Measurements from ENCODE around the gene ACOT11.

Gene ACOT11

DNA sequence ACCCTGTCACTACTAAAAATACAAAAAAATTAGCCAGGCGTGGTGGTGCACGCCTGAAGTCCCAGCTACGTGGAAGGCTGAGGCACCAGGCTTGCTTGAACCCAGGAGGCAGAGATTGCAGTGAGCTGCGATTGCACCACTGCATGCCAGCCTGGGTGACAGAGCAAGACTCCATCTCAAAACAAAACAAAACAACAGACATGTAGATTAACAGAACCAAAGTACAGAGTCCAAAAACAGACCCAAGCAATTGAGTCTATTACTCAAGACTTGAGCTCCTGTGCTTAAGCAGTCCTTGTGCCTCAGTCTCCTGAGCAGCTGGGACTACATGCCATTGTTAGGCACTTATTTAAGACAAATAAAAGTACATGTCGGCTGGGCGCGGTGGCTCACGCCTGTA lies 9.5 kb upstream of the ACOT11 start:
- DNase-seq, result no peak

DNA sequence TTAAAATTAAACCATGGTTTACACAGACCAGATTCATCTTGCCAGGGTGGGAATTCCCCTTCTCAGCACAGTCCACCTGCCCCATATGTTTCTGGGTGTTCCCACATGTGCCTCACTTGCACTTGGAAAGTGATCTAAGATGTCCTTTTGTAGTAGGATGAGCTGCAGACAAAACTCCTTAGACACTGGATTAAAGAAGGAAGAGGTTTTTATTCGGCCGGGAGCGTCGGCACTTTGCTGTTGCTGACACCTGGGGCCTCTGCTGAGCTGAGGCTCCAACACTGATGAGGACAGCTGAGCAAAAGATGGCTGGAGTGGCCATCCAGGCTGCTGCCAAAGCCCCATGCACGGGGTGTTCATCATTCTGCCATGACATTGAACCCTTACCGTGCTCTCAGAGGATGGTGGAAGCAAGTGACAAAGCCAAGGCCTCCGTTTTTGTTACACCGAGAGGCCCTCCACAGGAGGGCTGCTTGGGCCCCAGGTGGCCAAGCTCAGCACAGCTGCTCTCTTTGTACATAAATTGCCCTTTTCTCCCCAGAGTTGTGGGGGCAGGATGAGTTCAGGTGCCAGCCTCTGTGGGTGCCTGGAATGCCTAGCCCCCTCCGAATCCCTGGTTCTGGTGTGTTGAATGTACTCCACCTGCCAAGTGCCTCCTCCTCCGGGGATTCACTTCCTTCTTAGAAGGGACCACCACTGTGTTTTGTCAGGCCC lies 7.3 kb upstream of the ACOT11 start:
- no peak for DNase-seq

- DNase-seq, result peak; percentile 65 to 66
These were observed 5.7 kb upstream of the ACOT11 start for GRCh38 chr1:54542120-54542961.

DNA sequence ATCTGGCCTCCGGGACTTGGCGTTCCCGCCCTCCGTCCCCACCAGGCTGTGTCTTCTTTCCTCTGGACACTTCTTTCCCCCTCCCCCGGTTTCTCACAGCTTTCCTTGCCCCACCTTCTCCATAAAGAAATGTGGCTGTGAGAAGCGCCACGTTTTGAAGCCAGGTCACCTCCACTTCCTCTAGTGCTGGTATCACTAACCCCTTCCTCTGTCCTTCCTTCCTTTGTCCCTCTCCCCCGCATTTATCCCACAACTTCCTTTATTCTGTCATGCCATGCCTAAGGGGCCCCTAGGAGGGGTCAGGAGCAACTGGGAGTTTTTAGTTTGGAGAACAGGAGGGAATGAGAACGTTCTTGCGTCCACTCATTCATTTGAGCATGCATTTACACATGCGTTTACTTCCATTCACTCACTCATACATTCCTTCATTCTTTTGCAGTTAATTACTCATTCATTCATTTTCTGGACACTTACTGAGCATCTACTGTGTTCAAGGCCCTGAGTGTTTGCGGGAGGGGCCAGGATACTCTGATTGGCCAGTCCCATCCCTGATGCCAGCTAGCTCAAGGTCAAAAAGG lies 5.0 kb upstream of the ACOT11 start:
- DNase-seq, result peak; percentile 31 to 54

- DNase-seq, result peak; percentile 59 to 81
These were observed 4.1 kb upstream of the ACOT11 start for GRCh38 chr1:54543729-54544496.

- no peak for DNase-seq
These were observed 2.0 kb upstream of the ACOT11 start for GRCh38 chr1:54545916-54546635.

DNA sequence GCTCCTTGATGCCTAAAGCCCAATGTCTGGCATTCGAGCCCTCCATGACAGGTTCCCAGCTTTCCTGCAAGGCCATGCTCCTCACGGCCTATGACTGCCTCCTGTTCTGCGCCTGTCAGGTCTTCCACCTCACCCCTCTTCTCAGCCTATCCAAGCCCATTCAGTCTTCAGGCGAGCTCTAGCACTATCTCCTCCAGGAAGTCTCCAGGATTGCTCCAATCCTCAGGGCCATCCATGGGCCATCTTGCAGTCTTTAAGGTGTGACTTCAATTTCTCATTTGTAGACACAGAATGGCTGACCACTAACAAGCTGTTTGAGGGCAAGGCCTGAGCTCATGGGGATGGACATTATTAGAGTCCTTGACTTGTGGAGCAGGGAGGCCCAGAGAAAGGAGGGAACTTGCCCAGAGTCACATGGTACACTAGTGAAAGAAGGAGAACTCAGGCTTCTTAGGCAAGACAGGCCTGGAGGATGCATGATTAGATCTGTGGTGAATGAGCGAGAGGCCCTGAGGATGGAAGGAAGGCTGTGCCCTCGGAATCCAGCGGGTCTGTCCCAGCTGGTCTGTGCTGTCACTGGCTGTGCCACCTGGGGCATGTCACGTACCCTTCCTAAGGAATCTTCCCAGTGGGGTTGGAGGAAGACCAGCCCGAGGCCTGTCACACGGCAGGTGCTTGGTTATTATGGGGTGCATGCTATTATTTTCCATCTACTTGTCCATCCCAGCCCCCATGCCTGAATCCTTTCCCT lies 1.2 kb upstream of the ACOT11 start:
- peak; percentile 68 to 71 for DNase-seq

- DNase-seq, result no peak
These were observed 489 bp downstream of the ACOT11 start for GRCh38 chr1:54548389-54549044.

GRCh38 chr1:54549181-54549924 lies 1.3 kb downstream of the ACOT11 start:
- no peak for DNase-seq

- DNase-seq, result no peak
These were observed 3.9 kb downstream of the ACOT11 start for GRCh38 chr1:54551891-54552290.

GRCh38 chr1:54553602-54554313 lies 5.7 kb downstream of the ACOT11 start:
- no peak for DNase-seq

GRCh38 chr1:54556110-54556509 lies 8.1 kb downstream of the ACOT11 start:
- DNase-seq, result no peak

- DNase-seq, result peak; percentile 41 to 59
These were observed 9.8 kb downstream of the ACOT11 start for GRCh38 chr1:54557671-54558355.

DNA sequence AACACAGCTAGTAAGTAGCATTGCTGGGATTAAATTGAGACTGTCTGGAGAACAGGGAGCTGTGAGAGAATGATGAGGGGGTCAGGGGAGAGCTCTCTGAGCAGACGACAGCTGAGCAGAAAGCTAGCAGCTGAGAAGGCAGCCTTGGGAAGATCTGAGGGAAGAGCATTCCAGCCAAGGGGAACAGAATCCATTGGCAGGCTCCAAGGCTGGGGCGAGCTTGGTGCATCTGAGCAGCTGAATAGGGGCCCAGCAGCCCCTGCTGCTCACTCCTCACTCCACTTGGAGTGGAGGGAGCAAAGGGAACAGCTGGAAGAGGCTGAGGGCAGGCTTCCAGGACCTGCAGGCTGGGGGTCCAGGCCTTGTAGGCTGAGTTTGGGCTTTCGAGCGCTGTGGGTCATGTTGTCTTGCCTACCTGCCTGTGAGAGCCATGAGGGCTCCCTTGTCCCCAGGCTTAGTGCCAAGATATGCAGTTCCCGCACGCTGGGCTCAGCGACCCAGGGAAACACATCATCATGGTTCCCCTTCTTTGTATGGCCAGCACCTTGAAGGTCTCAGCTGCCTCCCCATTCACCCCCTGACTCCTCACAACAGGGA lies 10.5 kb downstream of the ACOT11 start:
- DNase-seq, result no peak

GRCh38 chr1:54559111-54559548 lies 11.1 kb downstream of the ACOT11 start:
- no peak for DNase-seq

DNA sequence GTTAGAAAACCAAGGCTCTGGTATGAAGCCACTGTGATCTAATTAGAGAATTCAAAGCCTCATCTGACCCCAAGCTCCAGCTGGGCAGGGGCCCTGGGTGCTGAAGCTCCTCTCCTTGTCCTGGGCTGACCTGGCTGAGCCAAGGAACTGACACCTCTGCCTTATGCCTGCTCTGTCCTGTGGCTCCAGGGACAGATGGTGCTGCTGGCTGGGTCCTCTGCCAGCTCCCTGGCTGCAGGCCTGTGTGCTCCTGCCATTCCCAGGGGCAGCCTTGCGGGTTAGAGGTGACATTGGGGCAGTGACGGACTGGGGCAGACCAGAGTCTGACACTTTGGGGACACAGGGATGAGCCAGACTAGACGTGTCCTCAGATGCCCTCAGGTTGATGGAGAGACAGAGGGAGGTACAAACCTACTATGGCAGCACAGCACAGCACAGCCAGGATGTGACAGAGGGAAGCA lies 11.8 kb downstream of the ACOT11 start:
- no peak for DNase-seq

- DNase-seq, result peak; percentile 26 to 42
These were observed 16.5 kb downstream of the ACOT11 start for GRCh38 chr1:54564312-54565112.

DNA sequence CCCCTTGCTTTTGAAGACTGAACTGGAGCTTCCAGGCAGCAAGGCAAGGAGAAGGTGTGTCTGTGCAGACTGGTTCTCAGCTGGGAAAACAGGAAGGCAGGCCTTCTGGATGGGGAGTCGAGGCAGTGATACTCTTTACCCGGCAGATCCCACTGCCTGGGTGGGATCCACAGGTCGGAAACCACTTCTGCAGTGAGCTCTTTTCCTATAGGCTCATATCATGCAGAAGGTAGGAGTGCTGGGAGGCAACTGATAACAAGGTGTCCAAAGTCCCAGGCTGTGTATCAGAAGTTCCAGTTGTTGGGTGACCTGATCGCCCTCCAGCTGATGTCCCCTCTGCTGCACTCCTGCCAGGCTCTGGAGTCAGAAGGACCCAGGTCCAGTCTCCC lies 17.1 kb downstream of the ACOT11 start:
- no peak for DNase-seq
